ENCODE measurements around the gene TRAPPC3L. TPM values are rescaled to one million over a fixed set of nuclear protein-coding genes. Genes with fewer than 3 reads are reported as not detected.

The TRAPPC3L gene
- total RNA-seq, 1 experiment from 2014 or later: not detected

DNA sequence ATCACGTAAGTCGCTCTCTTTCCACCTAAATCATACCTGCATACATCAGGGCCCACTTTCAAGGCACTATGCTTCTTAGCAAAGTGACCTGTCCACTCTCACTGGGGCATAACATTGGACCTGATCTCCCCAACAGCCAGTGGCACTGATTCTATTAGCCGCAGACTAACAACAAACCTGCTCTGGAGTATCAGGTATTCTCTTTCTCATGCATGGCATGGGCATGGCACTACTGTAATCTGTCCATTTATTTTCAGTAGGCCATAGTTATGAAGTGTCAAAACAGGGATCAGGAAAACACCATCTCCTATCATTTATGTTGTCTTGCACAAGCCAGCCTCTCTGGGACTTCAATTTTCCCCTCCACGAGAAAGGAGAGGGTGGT lies 16.5 kb upstream of the TRAPPC3L start:
- POLR2A ChIA-PET: no interaction called here
- DNase-seq (ENCODE audit: low read depth, low spot score) (no peak), ATAC-seq (no peak)
- intact Hi-C loops (cut with micrococcal nuclease): no loop called here
- Histone ChIP-seq H3K36me3 (ENCODE audit: control insufficient read depth in 1 of 2, insufficient read depth in 2 of 2, low read length in 2 of 2) (no peaks in the 10 kb centered on the region), H2AFZ (ENCODE audit: low read depth, low read length, poor library complexity, severe bottlenecking) (no peak overlapping the region), H3K9me3 (ENCODE audit: control insufficient read depth in 1 of 2, insufficient read depth in 1 of 2, low read depth in 1 of 2, low read length in 2 of 2) (no peaks in the 10 kb centered on the region), H3K27ac (ENCODE audit: low read depth, low read length) (no peak overlapping the region), H3K27me3 (ENCODE audit: insufficient read depth, low read length) (no peaks in the 10 kb centered on the region), H3K4me3 (replicated peaks in 1 of 2; ENCODE audit: low read depth in 1 of 2, low read length in 2 of 2) (no peak overlapping the region), H3K79me2 (ENCODE audit: insufficient read depth, low read length) (no peaks in the 10 kb centered on the region), H3K4me1 (ENCODE audit: control insufficient read depth in 1 of 2, insufficient read depth in 2 of 2, low read length in 2 of 2) (peaks cover 3 to 18% of the 10 kb centered on the region in 2 experiments; a peak in 3 of 4 replicates), H4K20me1 (ENCODE audit: insufficient read depth) (no peaks in the 10 kb centered on the region), H3K9ac (ENCODE audit: low read length) (no peak overlapping the region), H3K4me2 (ENCODE audit: low read length) (no peak overlapping the region), H3K9me2 (ENCODE audit: insufficient read depth) (no peaks in the 10 kb centered on the region)
- TF ChIP-seq, protein P1, sequence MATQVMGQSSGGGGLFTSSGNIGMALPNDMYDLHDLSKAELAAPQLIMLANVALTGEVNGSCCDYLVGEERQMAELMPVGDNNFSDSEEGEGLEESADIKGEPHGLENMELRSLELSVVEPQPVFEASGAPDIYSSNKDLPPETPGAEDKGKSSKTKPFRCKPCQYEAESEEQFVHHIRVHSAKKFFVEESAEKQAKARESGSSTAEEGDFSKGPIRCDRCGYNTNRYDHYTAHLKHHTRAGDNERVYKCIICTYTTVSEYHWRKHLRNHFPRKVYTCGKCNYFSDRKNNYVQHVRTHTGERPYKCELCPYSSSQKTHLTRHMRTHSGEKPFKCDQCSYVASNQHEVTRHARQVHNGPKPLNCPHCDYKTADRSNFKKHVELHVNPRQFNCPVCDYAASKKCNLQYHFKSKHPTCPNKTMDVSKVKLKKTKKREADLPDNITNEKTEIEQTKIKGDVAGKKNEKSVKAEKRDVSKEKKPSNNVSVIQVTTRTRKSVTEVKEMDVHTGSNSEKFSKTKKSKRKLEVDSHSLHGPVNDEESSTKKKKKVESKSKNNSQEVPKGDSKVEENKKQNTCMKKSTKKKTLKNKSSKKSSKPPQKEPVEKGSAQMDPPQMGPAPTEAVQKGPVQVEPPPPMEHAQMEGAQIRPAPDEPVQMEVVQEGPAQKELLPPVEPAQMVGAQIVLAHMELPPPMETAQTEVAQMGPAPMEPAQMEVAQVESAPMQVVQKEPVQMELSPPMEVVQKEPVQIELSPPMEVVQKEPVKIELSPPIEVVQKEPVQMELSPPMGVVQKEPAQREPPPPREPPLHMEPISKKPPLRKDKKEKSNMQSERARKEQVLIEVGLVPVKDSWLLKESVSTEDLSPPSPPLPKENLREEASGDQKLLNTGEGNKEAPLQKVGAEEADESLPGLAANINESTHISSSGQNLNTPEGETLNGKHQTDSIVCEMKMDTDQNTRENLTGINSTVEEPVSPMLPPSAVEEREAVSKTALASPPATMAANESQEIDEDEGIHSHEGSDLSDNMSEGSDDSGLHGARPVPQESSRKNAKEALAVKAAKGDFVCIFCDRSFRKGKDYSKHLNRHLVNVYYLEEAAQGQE (IDR thresholded peaks at IDR 0.05; ENCODE audit: low read depth): no peak
- TF ChIP-seq TCF7L2 (IDR thresholded peaks at IDR 0.05; ENCODE audit: borderline replicate concordance, extremely low read depth, insufficient read depth, insufficient read length): no peak
- no peak for TF ChIP-seq ZFX (IDR thresholded peaks at IDR 0.05)
- TF ChIP-seq CBX3 (IDR thresholded peaks at IDR 0.05; ENCODE audit: low read depth): no peak
- TF ChIP-seq FOSL1 (IDR thresholded peaks at IDR 0.05; ENCODE audit: low read depth): no peak
- no peak for TF ChIP-seq ELF1 (IDR thresholded peaks at IDR 0.05; ENCODE audit: borderline replicate concordance, low read depth)
- TF ChIP-seq SRF (IDR thresholded peaks at IDR 0.05; ENCODE audit: low read depth): no peak
- no peak for TF ChIP-seq POLR2AphosphoS5 (IDR thresholded peaks at IDR 0.05; ENCODE audit: low read depth, low read length)
- no peak for TF ChIP-seq EZH2phosphoT487 (IDR thresholded peaks at IDR 0.05; ENCODE audit: borderline replicate concordance)
- TF ChIP-seq SP1 (IDR thresholded peaks at IDR 0.05; ENCODE audit: low read depth): no peak
- TF ChIP-seq ZNF274 (IDR thresholded peaks at IDR 0.05; ENCODE audit: low read depth, low read length): no peak
- TF ChIP-seq, protein P2, sequence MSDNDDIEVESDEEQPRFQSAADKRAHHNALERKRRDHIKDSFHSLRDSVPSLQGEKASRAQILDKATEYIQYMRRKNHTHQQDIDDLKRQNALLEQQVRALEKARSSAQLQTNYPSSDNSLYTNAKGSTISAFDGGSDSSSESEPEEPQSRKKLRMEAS (IDR thresholded peaks at IDR 0.05): no peak
- no peak for TF ChIP-seq YY1 (IDR thresholded peaks at IDR 0.05; ENCODE audit: extremely low read depth, insufficient replicate concordance, low read depth, low read length)
- TF ChIP-seq, protein P3, sequence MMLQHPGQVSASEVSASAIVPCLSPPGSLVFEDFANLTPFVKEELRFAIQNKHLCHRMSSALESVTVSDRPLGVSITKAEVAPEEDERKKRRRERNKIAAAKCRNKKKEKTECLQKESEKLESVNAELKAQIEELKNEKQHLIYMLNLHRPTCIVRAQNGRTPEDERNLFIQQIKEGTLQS (IDR thresholded peaks at IDR 0.05): no peak
- no peak for TF ChIP-seq JUND (IDR thresholded peaks at IDR 0.05)
- no peak for TF ChIP-seq SIN3A (IDR thresholded peaks at IDR 0.05; ENCODE audit: low read depth)
- TF ChIP-seq CEBPB (IDR thresholded peaks at IDR 0.05; ENCODE audit: low read depth): no peak
- TF ChIP-seq, protein P4, sequence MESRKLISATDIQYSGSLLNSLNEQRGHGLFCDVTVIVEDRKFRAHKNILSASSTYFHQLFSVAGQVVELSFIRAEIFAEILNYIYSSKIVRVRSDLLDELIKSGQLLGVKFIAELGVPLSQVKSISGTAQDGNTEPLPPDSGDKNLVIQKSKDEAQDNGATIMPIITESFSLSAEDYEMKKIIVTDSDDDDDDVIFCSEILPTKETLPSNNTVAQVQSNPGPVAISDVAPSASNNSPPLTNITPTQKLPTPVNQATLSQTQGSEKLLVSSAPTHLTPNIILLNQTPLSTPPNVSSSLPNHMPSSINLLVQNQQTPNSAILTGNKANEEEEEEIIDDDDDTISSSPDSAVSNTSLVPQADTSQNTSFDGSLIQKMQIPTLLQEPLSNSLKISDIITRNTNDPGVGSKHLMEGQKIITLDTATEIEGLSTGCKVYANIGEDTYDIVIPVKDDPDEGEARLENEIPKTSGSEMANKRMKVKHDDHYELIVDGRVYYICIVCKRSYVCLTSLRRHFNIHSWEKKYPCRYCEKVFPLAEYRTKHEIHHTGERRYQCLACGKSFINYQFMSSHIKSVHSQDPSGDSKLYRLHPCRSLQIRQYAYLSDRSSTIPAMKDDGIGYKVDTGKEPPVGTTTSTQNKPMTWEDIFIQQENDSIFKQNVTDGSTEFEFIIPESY (IDR thresholded peaks at IDR 0.05; ENCODE audit: extremely low read depth, insufficient replicate concordance, low read length): no peak
- no peak for TF ChIP-seq RAD21 (IDR thresholded peaks at IDR 0.05; ENCODE audit: low read depth)
- no peak for TF ChIP-seq EZH2 (IDR thresholded peaks at IDR 0.05)
- RAD21 ChIA-PET (ENCODE audit: low non-redundant PET in 1 of 2, low total read pairs in 2 of 2, uncharacterized antibody in 2 of 2, unreplicated experiment in 2 of 2): no interaction called here
- no TSS peak for BruUV-seq (replicated peaks)
- CTCF ChIA-PET: interaction anchor here (1.6 to 1.8 kb wide), 2 partner anchors 274 to 293 kb away, joined by 8 read pairs; no protein-coding TSS in a partner anchor

Measured in HCT116 (cell line).